ENCODE results near the gene CMPK1.
A peak's percentile ranks its signal among the peaks of the same experiment; 100 is the strongest.

Gene CMPK1

DNA sequence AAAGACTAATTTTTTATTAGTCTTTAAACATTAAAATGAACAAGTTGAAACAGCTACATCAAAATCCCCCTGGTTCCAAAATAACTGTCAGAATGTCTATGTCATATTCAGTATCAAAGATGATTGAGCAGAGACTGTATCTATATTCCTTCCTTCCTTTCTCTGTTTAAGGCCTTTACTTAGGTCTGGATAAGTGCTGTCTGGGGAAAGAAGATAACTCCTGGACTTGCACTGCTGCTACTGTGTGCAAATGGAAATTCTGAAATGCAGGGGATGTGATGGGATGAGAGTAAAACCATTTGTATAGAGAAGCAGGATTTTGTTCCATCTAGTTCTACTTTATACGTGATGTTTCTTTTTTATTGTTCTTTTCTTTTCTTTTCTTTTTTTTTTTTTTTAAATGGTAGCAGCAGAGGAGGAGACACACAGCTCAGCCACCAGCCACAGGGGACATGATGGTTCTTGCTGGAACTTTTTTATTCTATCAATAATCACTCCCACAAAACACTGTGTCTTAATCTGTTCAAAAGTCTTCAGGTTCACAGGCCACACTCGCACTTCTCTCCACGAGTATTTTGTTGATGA is 48.9 kb downstream of the CMPK1 start:
- TF ChIP-seq, protein P1, sequence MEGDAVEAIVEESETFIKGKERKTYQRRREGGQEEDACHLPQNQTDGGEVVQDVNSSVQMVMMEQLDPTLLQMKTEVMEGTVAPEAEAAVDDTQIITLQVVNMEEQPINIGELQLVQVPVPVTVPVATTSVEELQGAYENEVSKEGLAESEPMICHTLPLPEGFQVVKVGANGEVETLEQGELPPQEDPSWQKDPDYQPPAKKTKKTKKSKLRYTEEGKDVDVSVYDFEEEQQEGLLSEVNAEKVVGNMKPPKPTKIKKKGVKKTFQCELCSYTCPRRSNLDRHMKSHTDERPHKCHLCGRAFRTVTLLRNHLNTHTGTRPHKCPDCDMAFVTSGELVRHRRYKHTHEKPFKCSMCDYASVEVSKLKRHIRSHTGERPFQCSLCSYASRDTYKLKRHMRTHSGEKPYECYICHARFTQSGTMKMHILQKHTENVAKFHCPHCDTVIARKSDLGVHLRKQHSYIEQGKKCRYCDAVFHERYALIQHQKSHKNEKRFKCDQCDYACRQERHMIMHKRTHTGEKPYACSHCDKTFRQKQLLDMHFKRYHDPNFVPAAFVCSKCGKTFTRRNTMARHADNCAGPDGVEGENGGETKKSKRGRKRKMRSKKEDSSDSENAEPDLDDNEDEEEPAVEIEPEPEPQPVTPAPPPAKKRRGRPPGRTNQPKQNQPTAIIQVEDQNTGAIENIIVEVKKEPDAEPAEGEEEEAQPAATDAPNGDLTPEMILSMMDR (IDR thresholded peaks at IDR 0.05; ENCODE audit: borderline replicate concordance, control extremely low read depth, extremely low read depth, insufficient read depth, missing control alignments): no peak
- in situ Hi-C loops (cut with MboI; ENCODE audit: low sequenced_read_pairs, unreplicated experiment): no loop called here
- no peak for DNase-seq (ENCODE audit: low spot score)

DNA sequence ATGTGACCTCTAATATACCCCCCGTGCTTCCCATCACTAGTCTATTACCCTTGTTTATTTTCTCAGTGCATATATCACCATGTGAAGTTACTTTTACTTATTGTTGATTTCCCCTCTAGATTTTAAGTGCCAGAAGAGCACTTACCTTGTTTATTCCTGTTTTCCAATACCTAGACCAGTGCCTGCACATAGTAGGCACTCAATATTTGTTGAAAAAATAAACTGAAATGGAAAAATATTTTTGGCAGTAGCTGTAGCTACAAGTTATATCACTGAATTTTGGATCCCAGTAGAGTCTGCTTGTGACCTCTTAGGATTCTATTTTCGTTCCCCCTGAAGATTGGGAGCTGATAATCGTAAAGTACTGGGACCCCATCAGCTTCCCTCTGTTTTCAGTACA is 50.5 kb downstream of the CMPK1 start:
- DNase-seq (ENCODE audit: low spot score): no peak
- TF ChIP-seq, protein P1 (IDR thresholded peaks at IDR 0.05; ENCODE audit: borderline replicate concordance, control extremely low read depth, extremely low read depth, insufficient read depth, missing control alignments): no peak
- in situ Hi-C loops (cut with MboI; ENCODE audit: low sequenced_read_pairs, unreplicated experiment): no loop called here

DNA sequence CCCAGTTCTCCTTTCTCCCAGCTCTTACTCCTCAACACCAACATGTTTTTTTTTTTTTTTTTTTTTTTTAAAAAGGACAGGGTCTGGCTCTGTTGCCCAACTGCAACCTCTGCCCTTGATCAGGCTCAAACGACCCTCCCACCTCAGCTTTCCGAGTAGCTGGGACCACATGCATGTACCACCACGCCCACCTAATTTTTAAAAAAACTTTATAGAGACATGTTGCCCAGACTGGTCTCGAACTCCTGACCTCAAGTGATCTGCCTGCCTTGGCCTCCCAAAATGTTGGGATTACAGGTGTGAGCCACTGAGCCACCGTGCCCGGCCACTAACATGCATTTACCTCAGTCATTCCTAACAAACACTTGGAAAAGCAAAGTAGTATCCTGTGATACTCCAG is 51.4 kb downstream of the CMPK1 start:
- in situ Hi-C loops (cut with MboI; ENCODE audit: low sequenced_read_pairs, unreplicated experiment): no loop called here
- DNase-seq (ENCODE audit: low spot score): no peak
- TF ChIP-seq, protein P1 (IDR thresholded peaks at IDR 0.05; ENCODE audit: borderline replicate concordance, control extremely low read depth, extremely low read depth, insufficient read depth, missing control alignments): no peak

DNA sequence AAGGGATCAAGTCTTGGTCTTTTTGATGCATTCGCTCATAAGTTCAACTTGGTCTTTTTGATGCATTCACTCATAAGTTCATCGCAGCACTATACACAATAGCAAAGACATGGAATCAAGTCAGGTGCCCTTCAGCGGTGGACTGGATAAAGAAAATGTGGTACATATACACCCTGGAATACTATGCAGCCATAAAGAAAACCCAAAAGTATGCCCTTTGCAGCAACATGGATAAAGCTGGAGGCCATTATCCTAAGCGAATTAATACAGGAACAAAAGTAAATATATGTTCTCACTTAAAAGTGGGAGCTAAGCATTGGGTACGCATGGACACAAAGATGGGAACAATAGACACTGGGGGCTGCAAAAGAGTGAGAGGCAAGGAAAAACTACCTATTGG is 52.7 kb downstream of the CMPK1 start:
- in situ Hi-C loops (cut with MboI; ENCODE audit: low sequenced_read_pairs, unreplicated experiment): no loop called here
- TF ChIP-seq, protein P1 (IDR thresholded peaks at IDR 0.05; ENCODE audit: borderline replicate concordance, control extremely low read depth, extremely low read depth, insufficient read depth, missing control alignments): no peak
- no peak for DNase-seq (ENCODE audit: low spot score)

DNA sequence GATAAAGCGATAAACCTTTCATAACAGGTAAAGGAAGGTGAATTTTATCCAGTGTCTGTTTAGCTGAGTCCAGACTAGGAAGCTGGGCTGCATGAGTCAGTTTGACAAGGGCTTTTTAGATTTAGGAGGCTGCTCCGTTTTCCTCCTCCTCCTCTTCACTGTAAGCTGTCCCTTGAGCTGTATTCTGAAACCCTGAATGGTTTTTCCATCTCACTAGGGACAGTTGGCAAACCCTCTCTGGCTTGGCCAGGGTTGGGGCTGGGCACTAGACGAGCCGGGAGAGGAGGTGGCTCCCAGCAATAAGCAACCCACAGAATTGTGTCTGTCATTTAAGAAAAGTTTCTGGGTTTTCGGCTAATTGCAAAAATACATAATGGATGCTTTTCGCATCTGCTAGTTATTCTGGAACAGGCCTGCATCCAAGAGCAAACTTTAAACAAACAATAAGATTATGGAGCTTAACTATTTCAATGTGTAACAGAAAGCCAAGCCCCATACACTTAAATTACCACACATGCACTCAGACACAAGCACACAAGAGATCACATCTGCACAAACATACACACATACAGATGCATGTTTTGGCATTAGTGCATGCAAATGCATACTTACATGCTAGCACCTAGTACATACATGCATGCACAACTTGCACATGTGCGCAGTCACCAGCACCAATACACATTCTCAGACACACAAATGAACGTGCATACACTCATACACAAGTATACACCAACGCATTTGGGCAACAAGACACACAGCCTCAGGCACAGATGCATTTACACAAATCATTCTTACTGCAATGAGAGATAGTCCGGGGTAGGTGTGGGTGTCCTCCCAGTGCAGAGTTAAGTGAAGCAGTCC is 54.7 kb downstream of the CMPK1 start:
- TF ChIP-seq, protein P1 (IDR thresholded peaks at IDR 0.05; ENCODE audit: borderline replicate concordance, control extremely low read depth, extremely low read depth, insufficient read depth, missing control alignments): no peak
- DNase-seq (ENCODE audit: low spot score): no peak
- in situ Hi-C loops (cut with MboI; ENCODE audit: low sequenced_read_pairs, unreplicated experiment): no loop called here

DNA sequence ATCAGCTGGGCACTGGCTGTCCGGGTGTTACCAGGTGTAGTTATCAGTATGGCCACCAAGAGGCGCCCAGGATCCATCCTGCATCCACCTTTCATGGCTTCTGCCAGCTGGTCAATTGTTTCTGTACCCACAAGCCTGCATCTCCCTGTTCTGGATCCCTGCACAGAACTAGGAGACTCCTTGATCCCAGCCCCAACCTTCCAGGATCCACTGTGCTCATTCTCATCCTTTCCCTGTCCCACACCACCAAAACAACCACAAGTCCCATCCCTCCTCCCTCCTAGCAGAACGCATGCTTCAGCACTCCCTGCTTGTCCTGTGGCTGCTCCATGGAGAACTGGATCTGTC is 55.3 kb downstream of the CMPK1 start:
- DNase-seq (ENCODE audit: low spot score): peak; percentile 70
- in situ Hi-C loops (cut with MboI; ENCODE audit: low sequenced_read_pairs, unreplicated experiment): no loop called here
- TF ChIP-seq, protein P1 (IDR thresholded peaks at IDR 0.05; ENCODE audit: borderline replicate concordance, control extremely low read depth, extremely low read depth, insufficient read depth, missing control alignments): peak; percentile 63
